K562 (cell line): ENCODE results near the gene MPP7. TPM values are rescaled to one million over a fixed set of nuclear protein-coding genes. Genes with fewer than 3 reads are reported as not detected.

Source experiments
- BRCA1 ChIP-seq, 2 experiments: fragments of 450-650 bp in 1 of 2; sonication (generic) in 1 of 2; formaldehyde crosslinking in 1 of 2; IDR thresholded peaks; 2 replicates each; pipeline versions ENCODE4 v1.5.0 to v1.6.1; 2017 to 2020; ENCODE audit warnings: mild to moderate bottlenecking in 1 of 2, missing genetic modification reagents in 1 of 2
- C11orf30 ChIP-seq: fragments of 450-650 bp; IDR thresholded peaks from 2 replicates; pipeline ENCODE4 v1.6.1; 2016; ENCODE audit warnings: low read depth, mild to moderate bottlenecking
- CBX5 ChIP-seq: IDR thresholded peaks from 2 replicates; pipeline ENCODE4 v1.6.1; 2014; ENCODE audit warnings: low read depth, borderline replicate concordance
- FOXM1 ChIP-seq, 2 experiments: fragments of 450-650 bp in 1 of 2; sonication (generic) in 1 of 2; formaldehyde crosslinking in 1 of 2; IDR thresholded peaks; 2 replicates each; pipeline versions ENCODE4 v1.6.1 to v1.9.0; 2017 to 2022; ENCODE audit warnings: low read depth in 2 of 2, mild to moderate bottlenecking in 2 of 2, missing genetic modification reagents in 1 of 2, moderate library complexity in 1 of 2
- HDAC6 ChIP-seq: IDR thresholded peaks from 2 replicates; pipeline ENCODE4 v1.6.1; 2012; ENCODE audit warnings: low read depth, mild to moderate bottlenecking, control low read depth, inconsistent platforms, low read length, moderate library complexity
- IRF2 ChIP-seq: sonication (generic); formaldehyde crosslinking; IDR thresholded peaks from 2 replicates; pipeline ENCODE4 v1.8.1; 2022; ENCODE audit warnings: mild to moderate bottlenecking, missing genetic modification reagents
- MAFF ChIP-seq: IDR thresholded peaks from 2 replicates; pipeline ENCODE4 v1.6.1; 2012; ENCODE audit warnings: low read length, improper control_type of control experiment
- MAFG ChIP-seq: fragments of 450-650 bp; conservative IDR thresholded peaks from 2 replicates; pipeline ENCODE4 v1.6.1; 2016; ENCODE audit warnings: missing genetic modification characterization, missing compliant biosample characterization
- MEIS2 ChIP-seq: fragments of 450-650 bp; IDR thresholded peaks from 2 replicates; pipeline ENCODE4 v1.6.1; 2014; ENCODE audit warnings: mild to moderate bottlenecking; ENCODE audit not compliant: partially characterized antibody
- RBM25 ChIP-seq: fragments of 200-400 bp; formaldehyde crosslinking; IDR thresholded peaks from 2 replicates; pipeline ENCODE4 v1.6.1; 2018; ENCODE audit warnings: low read length, low read depth, moderate library complexity; ENCODE audit not compliant: severe bottlenecking
- SMAD1 ChIP-seq: fragments of 150-350 bp; IDR thresholded peaks from 2 replicates; pipeline ENCODE4 v1.6.1; 2014; ENCODE audit warnings: low read length, low read depth; ENCODE audit not compliant: partially characterized antibody
- SMAD4 ChIP-seq: fragments of 250-450 bp; sonication (Bioruptor Pico); conservative IDR thresholded peaks from 2 replicates; pipeline ENCODE4 v1.8.0; 2021; ENCODE audit warnings: inconsistent platforms, mild to moderate bottlenecking, moderate library complexity
- TAF1 ChIP-seq: IDR thresholded peaks from 2 replicates; pipeline ENCODE4 v1.6.1; 2011; ENCODE audit warnings: mild to moderate bottlenecking, low read length, moderate library complexity; ENCODE audit not compliant: insufficient read depth, control insufficient read depth, severe bottlenecking; ENCODE audit errors: extremely low read depth
- TARDBP ChIP-seq: fragments of 450-650 bp; IDR thresholded peaks from 2 replicates; pipeline ENCODE4 v1.6.1; 2016
- TEAD2 ChIP-seq: fragments of 450-650 bp; IDR thresholded peaks from 2 replicates; pipeline ENCODE4 v1.6.1; 2016; ENCODE audit warnings: missing genetic modification characterization, control low read depth, missing compliant biosample characterization
- ZFP36 ChIP-seq: fragments of 150-350 bp; IDR thresholded peaks from 2 replicates; pipeline ENCODE4 v1.6.1; 2018; ENCODE audit warnings: low read length, low read depth; ENCODE audit not compliant: partially characterized antibody
- ZNF212 ChIP-seq: fragments of 450-650 bp; formaldehyde crosslinking; IDR thresholded peaks from 2 replicates; pipeline ENCODE4 v1.4.0; 2020; ENCODE audit warnings: mild to moderate bottlenecking
- ZNF347 ChIP-seq: fragments of 450-650 bp; formaldehyde crosslinking; IDR thresholded peaks from 2 replicates; pipeline ENCODE4 v1.4.0; 2020; ENCODE audit warnings: low read depth, mild to moderate bottlenecking, moderate library complexity
- ZZZ3 ChIP-seq: fragments of 450-650 bp; IDR thresholded peaks from 2 replicates; pipeline ENCODE4 v1.6.1; 2016; ENCODE audit warnings: antibody characterized with exemption, mild to moderate bottlenecking, moderate library complexity
- polyA plus RNA-seq, 8 experiments: library from polyadenylated mRNA; depleted of rRNA in 4 of 8; stranded (reverse) in 5 of 8; unstranded in 3 of 8; fragments of >200 nt; fragmentation: Nextera tagmentation in 2 of 8; fragmentation: Illumina TruSeq in 1 of 8; extraction: Ambion mirVana in 2 of 8; extraction: Trizol in 1 of 8; gene quantifications; 2 replicates each; pipeline versions ENCODE4 v1.2.1 to v1.2.3, GENCODE V29; 2011 to 2014; ENCODE audit warnings: inconsistent platforms in 1 of 8, missing spikeins in 1 of 8
- total RNA-seq, 7 experiments: library from RNA; depleted of rRNA in 6 of 7; stranded (reverse); fragments of >200 nt in 6 of 7; fragmentation: Illumina TruSeq in 2 of 7; extraction: Trizol in 2 of 7; gene quantifications; 2 replicates each; pipeline versions ENCODE4 v1.2.1 to v1.2.3, GENCODE V29; 2011 to 2021; ENCODE audit warnings: low replicate concordance in 1 of 7
- TF ChIP-seq, protein P1 (sequence below): fragments of 450-650 bp; IDR thresholded peaks from 2 replicates; pipeline ENCODE4 v1.6.1; 2014; ENCODE audit warnings: low read depth, mild to moderate bottlenecking, moderate library complexity, borderline replicate concordance
- TF ChIP-seq, protein P2 (sequence below), 2 experiments: fragments of 150-350 bp in 1 of 2; IDR thresholded peaks; 2 replicates each; pipeline ENCODE4 v1.6.1; 2012 to 2016; ENCODE audit warnings: low read depth in 2 of 2, low read length in 2 of 2, mild to moderate bottlenecking in 1 of 2, moderate library complexity in 1 of 2
- TF ChIP-seq, protein P3 (sequence below): fragments of 450-650 bp; IDR thresholded peaks from 2 replicates; pipeline ENCODE4 v1.6.1; 2018; ENCODE audit warnings: mild to moderate bottlenecking, low read depth; ENCODE audit not compliant: partially characterized antibody

MPP7 gene
- total and polyA plus RNA-seq, 9 of the 15 experiments (the other 6 are each of a cell fraction or from before 2014, with no cell fraction given): 0.03 to 0.50 (median 0.23) TPM

DNA sequence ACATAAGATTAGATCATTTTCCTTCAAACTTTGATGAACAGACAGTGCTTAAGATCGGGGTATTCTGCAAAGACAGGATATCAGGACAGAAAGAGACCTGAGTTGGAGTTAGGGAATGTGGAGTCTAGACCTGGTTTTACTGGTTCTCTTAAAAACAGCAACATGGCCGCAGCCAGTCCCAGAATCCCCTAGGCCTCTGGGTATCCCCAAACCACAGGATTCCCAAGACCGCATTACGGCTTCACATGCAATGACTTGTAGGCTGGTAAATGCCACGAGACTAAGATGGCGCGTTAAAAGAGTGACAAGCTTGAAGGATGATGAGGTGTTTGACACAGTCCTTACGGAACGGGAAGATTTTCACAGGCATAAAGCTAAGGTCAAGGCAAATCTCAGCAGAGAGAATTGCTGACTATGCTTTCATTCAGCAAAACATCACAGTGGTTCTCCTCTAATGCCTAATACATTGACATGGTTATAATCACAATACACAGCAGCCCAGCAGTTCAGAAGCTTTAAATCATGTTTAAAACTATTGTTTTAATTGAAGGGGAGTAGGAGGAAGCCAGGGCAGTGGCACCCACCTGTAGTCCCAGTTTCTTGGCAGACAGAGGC is 32.9 kb downstream of the MPP7 start (continued):
- TF ChIP-seq, protein P1, sequence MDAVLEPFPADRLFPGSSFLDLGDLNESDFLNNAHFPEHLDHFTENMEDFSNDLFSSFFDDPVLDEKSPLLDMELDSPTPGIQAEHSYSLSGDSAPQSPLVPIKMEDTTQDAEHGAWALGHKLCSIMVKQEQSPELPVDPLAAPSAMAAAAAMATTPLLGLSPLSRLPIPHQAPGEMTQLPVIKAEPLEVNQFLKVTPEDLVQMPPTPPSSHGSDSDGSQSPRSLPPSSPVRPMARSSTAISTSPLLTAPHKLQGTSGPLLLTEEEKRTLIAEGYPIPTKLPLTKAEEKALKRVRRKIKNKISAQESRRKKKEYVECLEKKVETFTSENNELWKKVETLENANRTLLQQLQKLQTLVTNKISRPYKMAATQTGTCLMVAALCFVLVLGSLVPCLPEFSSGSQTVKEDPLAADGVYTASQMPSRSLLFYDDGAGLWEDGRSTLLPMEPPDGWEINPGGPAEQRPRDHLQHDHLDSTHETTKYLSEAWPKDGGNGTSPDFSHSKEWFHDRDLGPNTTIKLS: no peak
- TF ChIP-seq TAF1 (no peak), BRCA1 (IDR thresholded peaks at IDR 0.05) (no peak), BRCA1 (CRISPR knock-in tag; IDR thresholded peaks at IDR 0.05) (no peak), MEIS2 (no peak), IRF2 (CRISPR knock-in tag) (no peak), ZZZ3 (no peak), TARDBP (no peak), RBM25 (no peak), MAFF (peak; percentile 25; the same call in 1 of the 2 replicates), C11orf30 (peak; percentile 53; the same call in 1 of the 2 replicates), ZNF347 (CRISPR knock-in tag) (no peak), ZFP36 (no peak), MAFG (tag) (peak; percentile 44), SMAD1 (no peak), FOXM1 (IDR thresholded peaks at IDR 0.05; ENCODE audit: low read depth) (no peak), FOXM1 (CRISPR knock-in tag; IDR thresholded peaks at IDR 0.05; ENCODE audit: low read depth) (no peak), TEAD2 (tag) (no peak), SMAD4 (CRISPR knock-in tag) (no peak), CBX5 (no peak), HDAC6 (no peak), ZNF212 (CRISPR knock-in tag) (no peak)
- TF ChIP-seq, protein P2, sequence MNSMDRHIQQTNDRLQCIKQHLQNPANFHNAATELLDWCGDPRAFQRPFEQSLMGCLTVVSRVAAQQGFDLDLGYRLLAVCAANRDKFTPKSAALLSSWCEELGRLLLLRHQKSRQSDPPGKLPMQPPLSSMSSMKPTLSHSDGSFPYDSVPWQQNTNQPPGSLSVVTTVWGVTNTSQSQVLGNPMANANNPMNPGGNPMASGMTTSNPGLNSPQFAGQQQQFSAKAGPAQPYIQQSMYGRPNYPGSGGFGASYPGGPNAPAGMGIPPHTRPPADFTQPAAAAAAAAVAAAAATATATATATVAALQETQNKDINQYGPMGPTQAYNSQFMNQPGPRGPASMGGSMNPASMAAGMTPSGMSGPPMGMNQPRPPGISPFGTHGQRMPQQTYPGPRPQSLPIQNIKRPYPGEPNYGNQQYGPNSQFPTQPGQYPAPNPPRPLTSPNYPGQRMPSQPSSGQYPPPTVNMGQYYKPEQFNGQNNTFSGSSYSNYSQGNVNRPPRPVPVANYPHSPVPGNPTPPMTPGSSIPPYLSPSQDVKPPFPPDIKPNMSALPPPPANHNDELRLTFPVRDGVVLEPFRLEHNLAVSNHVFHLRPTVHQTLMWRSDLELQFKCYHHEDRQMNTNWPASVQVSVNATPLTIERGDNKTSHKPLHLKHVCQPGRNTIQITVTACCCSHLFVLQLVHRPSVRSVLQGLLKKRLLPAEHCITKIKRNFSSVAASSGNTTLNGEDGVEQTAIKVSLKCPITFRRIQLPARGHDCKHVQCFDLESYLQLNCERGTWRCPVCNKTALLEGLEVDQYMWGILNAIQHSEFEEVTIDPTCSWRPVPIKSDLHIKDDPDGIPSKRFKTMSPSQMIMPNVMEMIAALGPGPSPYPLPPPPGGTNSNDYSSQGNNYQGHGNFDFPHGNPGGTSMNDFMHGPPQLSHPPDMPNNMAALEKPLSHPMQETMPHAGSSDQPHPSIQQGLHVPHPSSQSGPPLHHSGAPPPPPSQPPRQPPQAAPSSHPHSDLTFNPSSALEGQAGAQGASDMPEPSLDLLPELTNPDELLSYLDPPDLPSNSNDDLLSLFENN (IDR thresholded peaks at IDR 0.05; ENCODE audit: low read depth in 2 of 2, low read length in 2 of 2): no peak
- TF ChIP-seq, protein P3, sequence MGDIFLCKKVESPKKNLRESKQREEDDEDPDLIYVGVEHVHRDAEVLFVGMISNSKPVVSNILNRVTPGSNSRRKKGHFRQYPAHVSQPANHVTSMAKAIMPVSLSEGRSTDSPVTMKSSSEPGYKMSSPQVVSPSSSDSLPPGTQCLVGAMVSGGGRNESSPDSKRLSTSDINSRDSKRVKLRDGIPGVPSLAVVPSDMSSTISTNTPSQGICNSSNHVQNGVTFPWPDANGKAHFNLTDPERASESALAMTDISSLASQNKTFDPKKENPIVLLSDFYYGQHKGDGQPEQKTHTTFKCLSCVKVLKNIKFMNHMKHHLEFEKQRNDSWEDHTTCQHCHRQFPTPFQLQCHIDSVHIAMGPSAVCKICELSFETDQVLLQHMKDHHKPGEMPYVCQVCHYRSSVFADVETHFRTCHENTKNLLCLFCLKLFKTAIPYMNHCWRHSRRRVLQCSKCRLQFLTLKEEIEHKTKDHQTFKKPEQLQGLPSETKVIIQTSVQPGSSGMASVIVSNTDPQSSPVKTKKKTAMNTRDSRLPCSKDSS: no peak
- TF ChIP-seq, all 486 proteins: peak for 5
